Erythroblast (primary cell): ENCODE results near the gene FDX2.

Experiments
- GATA1 ChIP-seq: IDR thresholded peaks from 2 replicates; pipeline ENCODE4 v1.6.1; 2011; ENCODE audit warnings: low read depth, mild to moderate bottlenecking, control low read depth, low read length, moderate library complexity
- POLR2A ChIP-seq: IDR thresholded peaks from 2 replicates; pipeline ENCODE4 v1.6.1; 2011; ENCODE audit warnings: mild to moderate bottlenecking, low read length

DNA sequence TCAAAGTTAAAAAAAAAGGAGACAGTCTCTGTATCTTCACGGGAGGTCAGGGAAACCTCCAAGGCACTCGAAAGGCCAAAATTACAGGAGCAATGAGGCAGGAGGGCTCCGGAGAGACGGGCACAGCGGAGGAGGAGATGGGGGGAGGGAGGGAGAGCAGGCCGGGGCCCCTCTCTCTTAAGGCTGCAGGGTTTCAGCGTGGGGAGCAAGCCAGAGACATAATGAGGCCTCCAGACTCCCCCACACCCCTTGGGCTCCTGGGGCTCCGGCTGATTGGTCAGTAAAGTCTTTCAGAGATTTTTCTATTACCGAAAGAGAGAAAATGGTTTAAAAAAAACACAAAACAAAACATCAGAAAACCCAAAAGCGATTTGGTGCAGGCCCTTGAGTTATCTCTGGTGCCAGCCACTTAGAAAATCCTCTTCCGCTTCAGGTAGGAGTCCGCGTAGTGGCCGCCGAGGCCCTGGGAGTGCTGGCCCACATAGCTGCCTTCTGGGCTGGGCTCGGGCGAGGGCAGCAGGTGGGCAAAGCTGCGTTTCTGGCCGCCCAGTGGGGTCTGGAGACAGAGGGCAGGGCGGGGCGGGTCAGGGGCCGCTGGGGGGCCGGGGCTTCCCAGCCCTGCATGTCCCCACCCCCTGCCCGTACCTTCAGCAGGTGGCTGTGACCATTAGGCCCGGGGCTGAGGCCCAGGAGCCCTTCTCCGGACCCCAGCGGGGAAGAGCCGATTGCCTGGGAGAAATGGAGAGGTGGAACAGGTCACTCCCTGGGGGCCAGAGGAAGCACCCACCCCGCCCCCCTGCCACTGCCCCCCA lies 1.4 kb upstream of the FDX2 start:
- TF ChIP-seq POLR2A (no peak), GATA1 (no peak)
